Measurements from ENCODE around the gene SOX11.

SOX11 gene

DNA sequence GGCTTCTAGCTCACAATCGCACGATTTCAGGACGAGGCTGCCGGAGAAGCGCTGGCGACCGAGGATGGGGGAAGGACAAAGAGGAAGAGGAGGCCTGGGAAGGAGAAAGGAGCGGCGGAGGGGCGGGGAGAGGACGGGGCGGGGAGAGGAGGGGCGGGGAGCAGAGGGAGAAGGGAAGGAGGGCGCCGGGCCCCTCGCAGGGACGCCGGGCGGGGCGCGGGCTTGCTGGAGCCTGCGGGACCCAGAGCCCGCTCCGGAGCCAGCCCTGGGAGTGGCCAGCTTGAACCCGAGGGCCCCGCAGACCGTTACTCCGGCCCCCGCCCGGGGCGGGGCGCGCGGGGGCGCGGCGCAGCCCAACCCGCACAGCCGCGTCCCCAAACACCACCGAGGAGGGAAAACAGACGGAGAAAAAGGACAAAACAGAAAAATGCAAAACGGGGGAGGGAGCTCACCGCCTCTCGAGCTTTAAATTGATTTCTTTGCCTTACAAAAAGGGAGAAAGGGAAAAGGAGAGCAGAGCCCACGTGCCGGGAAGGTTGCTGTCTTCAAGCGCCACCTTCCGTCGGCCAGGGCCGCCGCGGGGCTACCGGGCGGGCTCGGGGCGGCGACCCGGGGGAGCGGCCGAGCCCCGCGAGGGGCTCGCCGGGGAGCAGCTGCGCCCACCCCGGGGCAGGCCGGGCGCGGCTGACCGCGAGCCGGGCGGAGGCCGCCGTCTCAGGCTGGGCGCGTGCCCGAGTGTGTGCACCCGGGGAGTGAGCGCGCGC, 781 bp upstream of the SOX11 start:
- no peak for DNase-seq (ENCODE audit: low read depth)
- TF ChIP-seq, protein P1, sequence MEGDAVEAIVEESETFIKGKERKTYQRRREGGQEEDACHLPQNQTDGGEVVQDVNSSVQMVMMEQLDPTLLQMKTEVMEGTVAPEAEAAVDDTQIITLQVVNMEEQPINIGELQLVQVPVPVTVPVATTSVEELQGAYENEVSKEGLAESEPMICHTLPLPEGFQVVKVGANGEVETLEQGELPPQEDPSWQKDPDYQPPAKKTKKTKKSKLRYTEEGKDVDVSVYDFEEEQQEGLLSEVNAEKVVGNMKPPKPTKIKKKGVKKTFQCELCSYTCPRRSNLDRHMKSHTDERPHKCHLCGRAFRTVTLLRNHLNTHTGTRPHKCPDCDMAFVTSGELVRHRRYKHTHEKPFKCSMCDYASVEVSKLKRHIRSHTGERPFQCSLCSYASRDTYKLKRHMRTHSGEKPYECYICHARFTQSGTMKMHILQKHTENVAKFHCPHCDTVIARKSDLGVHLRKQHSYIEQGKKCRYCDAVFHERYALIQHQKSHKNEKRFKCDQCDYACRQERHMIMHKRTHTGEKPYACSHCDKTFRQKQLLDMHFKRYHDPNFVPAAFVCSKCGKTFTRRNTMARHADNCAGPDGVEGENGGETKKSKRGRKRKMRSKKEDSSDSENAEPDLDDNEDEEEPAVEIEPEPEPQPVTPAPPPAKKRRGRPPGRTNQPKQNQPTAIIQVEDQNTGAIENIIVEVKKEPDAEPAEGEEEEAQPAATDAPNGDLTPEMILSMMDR (conservative IDR thresholded peaks at IDR 0.05; ENCODE audit: control insufficient read depth, insufficient read depth, low read depth, low read length): no peak
- H3K4me3 ChIP-seq (ENCODE audit: control insufficient read depth, low read depth, low read length): no peak overlapping the region

DNA sequence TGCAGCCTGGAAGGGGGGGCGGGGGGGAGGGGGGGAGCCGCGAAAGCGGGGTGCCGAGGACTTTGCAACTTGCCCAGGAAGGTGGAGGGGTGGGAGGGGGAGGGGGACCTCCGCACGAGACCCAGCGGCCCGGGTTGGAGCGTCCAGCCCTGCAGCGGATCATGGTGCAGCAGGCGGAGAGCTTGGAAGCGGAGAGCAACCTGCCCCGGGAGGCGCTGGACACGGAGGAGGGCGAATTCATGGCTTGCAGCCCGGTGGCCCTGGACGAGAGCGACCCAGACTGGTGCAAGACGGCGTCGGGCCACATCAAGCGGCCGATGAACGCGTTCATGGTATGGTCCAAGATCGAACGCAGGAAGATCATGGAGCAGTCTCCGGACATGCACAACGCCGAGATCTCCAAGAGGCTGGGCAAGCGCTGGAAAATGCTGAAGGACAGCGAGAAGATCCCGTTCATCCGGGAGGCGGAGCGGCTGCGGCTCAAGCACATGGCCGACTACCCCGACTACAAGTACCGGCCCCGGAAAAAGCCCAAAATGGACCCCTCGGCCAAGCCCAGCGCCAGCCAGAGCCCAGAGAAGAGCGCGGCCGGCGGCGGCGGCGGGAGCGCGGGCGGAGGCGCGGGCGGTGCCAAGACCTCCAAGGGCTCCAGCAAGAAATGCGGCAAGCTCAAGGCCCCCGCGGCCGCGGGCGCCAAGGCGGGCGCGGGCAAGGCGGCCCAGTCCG, 540 bp downstream of the SOX11 start:
- no peak for DNase-seq (ENCODE audit: low read depth)
- H3K4me3 ChIP-seq (ENCODE audit: control insufficient read depth, low read depth, low read length): no peak overlapping the region
- TF ChIP-seq, protein P1 (conservative IDR thresholded peaks at IDR 0.05; ENCODE audit: control insufficient read depth, insufficient read depth, low read depth, low read length): no peak

DNA sequence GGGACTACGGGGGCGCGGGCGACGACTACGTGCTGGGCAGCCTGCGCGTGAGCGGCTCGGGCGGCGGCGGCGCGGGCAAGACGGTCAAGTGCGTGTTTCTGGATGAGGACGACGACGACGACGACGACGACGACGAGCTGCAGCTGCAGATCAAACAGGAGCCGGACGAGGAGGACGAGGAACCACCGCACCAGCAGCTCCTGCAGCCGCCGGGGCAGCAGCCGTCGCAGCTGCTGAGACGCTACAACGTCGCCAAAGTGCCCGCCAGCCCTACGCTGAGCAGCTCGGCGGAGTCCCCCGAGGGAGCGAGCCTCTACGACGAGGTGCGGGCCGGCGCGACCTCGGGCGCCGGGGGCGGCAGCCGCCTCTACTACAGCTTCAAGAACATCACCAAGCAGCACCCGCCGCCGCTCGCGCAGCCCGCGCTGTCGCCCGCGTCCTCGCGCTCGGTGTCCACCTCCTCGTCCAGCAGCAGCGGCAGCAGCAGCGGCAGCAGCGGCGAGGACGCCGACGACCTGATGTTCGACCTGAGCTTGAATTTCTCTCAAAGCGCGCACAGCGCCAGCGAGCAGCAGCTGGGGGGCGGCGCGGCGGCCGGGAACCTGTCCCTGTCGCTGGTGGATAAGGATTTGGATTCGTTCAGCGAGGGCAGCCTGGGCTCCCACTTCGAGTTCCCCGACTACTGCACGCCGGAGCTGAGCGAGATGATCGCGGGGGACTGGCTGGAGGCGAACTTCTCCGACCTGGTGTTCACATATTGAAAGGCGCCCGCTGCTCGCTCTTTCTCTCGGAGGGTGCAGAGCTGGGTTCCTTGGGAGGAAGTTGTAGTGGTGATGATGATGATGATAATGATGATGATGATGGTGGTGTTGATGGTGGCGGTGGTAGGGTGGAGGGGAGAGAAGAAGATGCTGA, 1.4 kb downstream of the SOX11 start:
- DNase-seq (ENCODE audit: low read depth): no peak
- TF ChIP-seq, protein P1 (conservative IDR thresholded peaks at IDR 0.05; ENCODE audit: control insufficient read depth, insufficient read depth, low read depth, low read length): no peak
- no peak overlapping the region for H3K4me3 ChIP-seq (ENCODE audit: control insufficient read depth, low read depth, low read length)

DNA sequence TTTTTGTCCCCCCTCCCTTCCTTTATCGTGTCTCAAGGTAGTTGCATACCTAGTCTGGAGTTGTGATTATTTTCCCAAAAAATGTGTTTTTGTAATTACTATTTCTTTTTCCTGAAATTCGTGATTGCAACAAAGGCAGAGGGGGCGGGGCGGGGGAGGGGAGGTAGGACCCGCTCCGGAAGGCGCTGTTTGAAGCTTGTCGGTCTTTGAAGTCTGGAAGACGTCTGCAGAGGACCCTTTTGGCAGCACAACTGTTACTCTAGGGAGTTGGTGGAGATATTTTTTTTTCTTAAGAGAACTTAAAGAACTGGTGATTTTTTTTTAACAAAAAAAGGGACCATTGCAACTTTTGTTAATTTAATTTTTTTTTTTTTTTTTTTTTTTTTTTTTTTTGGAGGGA, 2.1 kb downstream of the SOX11 start:
- TF ChIP-seq, protein P1 (conservative IDR thresholded peaks at IDR 0.05; ENCODE audit: control insufficient read depth, insufficient read depth, low read depth, low read length): no peak
- H3K4me3 ChIP-seq (ENCODE audit: control insufficient read depth, low read depth, low read length): no peak overlapping the region

DNA sequence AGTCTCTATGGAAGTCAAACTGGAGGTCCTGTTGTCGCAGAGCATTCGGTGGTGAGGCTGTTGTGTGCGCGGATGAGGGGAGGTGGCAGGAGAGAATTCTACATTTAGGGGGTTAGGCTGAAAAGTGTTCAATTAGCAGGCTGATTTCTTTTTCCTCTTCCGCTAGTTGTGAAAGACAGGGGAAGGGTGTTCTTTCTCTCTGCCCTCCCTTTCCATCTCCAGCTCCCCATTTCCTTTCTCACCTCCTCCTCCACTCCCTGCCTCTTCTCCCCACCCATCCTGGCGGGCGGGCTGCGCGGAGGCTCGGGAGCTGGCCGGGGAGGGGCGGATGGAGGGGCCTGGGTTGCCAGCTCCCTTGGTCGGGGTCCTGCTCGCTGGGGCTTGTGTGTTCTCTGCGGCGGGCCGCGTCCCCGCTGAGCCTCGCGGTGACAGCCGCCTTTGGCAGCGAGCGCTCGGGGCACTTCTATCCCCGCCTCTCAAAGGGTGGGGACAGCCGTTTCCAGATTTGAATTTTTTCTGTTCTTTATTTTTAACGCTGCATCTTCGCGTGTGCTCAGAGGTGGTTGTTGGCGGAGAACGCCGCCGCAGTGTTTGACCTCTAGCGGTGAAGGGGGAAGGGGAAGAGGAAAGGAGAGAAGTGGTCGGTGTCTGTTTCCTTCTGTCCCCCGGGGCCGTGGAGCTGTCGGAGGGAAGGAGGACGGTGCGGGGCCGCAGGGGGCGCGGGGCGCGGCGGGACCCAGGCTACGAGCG, 3.6 kb downstream of the SOX11 start:
- TF ChIP-seq, protein P1 (conservative IDR thresholded peaks at IDR 0.05; ENCODE audit: control insufficient read depth, insufficient read depth, low read depth, low read length): no peak
- no peak for DNase-seq (ENCODE audit: low read depth)
- no peak overlapping the region for H3K4me3 ChIP-seq (ENCODE audit: control insufficient read depth, low read depth, low read length)

More for the DNA sequence above, 2.1 kb downstream of the SOX11 start:
- no peak for DNase-seq (ENCODE audit: low read depth)
